HEK293T (cell line): ENCODE results near the gene IP6K3.

Experiments
- CTCF ChIA-PET: fragments of 350-600 bp; formaldehyde crosslinking; extraction: SDS; loops from one replicate; lab custom pipeline; 2021; ENCODE audit warnings: antibody characterized with exemption, inconsistent platforms; lab: Yijun Ruan, JAX
- POLR2A ChIA-PET: fragments of 350-600 bp; formaldehyde crosslinking; extraction: SDS; loops from one replicate; lab custom pipeline; 2020; ENCODE audit warnings: antibody characterized with exemption, inconsistent platforms; lab: Yijun Ruan, JAX
- DNase-seq: peaks from one replicate; pipeline ENCODE4 v3.0.0; 2012; ENCODE audit warnings: mixed read lengths; ENCODE audit errors: extremely low spot score
- ARNT ChIP-seq: fragments of 450-650 bp; IDR thresholded peaks from 2 replicates; pipeline ENCODE4 v1.6.1; 2017; ENCODE audit warnings: mild to moderate bottlenecking
- BHLHE40 ChIP-seq: fragments of 450-650 bp; IDR thresholded peaks from 2 replicates; pipeline ENCODE4 v1.6.1; 2016; ENCODE audit warnings: mild to moderate bottlenecking, moderate library complexity, borderline replicate concordance
- CTBP1 ChIP-seq: fragments of 450-650 bp; IDR thresholded peaks from 2 replicates; pipeline ENCODE4 v1.6.1; 2016; ENCODE audit warnings: borderline replicate concordance
- ELF4 ChIP-seq: fragments of 450-650 bp; IDR thresholded peaks from 2 replicates; pipeline ENCODE4 v1.6.1; 2017; ENCODE audit warnings: antibody characterized with exemption
- FOXA1 ChIP-seq: fragments of 450-650 bp; IDR thresholded peaks from 2 replicates; pipeline ENCODE4 v1.6.1; 2016; ENCODE audit warnings: mild to moderate bottlenecking
- FOXK2 ChIP-seq: fragments of 450-650 bp; IDR thresholded peaks from 2 replicates; pipeline ENCODE4 v1.6.1; 2016; ENCODE audit warnings: mild to moderate bottlenecking
- FOXM1 ChIP-seq: fragments of 450-650 bp; IDR thresholded peaks from 2 replicates; pipeline ENCODE4 v1.6.1; 2017; ENCODE audit warnings: mild to moderate bottlenecking, borderline replicate concordance
- HDGF ChIP-seq: fragments of 450-650 bp; IDR thresholded peaks from 2 replicates; pipeline ENCODE4 v1.6.1; 2017; ENCODE audit warnings: antibody characterized with exemption, borderline replicate concordance
- L3MBTL2 ChIP-seq: fragments of 450-650 bp; conservative IDR thresholded peaks from 2 replicates; pipeline ENCODE4 v1.6.1; 2016; ENCODE audit warnings: mild to moderate bottlenecking
- LEF1 ChIP-seq: fragments of 450-650 bp; IDR thresholded peaks from 2 replicates; pipeline ENCODE4 v1.6.1; 2017; ENCODE audit warnings: mild to moderate bottlenecking, borderline replicate concordance
- NFRKB ChIP-seq: fragments of 450-650 bp; IDR thresholded peaks from 2 replicates; pipeline ENCODE4 v1.6.1; 2016; ENCODE audit warnings: mild to moderate bottlenecking, moderate library complexity
- SP1 ChIP-seq: fragments of 450-650 bp; IDR thresholded peaks from 2 replicates; pipeline ENCODE4 v1.6.1; 2017
- SUZ12 ChIP-seq: fragments of 450-650 bp; IDR thresholded peaks from 2 replicates; pipeline ENCODE4 v1.6.1; 2016; ENCODE audit warnings: mild to moderate bottlenecking
- TARDBP ChIP-seq: fragments of 450-650 bp; IDR thresholded peaks from 2 replicates; pipeline ENCODE4 v1.6.1; 2016
- ZNF384 ChIP-seq: fragments of 450-650 bp; IDR thresholded peaks from 2 replicates; pipeline ENCODE4 v1.6.1; 2016
- TF ChIP-seq, protein P1 (sequence below): fragments of 450-650 bp; IDR thresholded peaks from 2 replicates; pipeline ENCODE4 v1.6.1; 2016

Gene IP6K3

DNA sequence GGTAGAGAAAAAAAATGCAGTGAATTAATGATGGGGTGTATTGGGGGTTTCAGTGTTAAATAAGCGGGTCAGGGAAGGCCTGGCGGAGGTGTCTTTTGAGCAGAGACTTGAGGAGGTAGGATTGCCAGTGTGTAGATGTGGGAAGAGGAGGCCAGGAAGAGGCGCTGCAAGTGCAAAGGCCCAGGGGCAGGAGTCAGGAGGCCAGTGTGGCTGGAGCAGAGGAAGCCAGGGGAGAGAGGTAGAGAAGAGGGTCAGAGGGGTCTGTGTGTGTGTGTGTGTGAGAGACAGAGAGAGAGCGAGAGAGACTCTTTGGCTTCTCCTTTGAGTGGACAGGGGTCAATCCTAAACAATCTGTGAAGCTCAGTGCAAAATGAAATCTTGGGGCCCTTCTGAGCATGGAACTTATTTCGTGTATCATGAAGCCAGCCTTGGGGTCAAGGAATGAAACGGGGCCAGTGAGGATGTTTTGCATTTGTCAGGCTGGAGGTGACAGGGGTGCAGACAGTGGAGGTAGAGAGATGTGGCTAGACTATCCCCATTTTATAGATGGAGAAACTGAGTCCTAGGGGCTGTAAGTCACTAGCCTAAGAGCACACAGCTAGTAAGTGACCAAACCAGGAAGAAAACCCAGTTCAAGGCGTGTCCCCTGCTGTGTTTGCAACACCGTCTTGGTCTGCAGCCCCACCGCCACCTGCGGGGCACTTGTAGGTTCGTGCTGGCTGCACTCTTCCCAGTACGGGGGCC is 9.7 kb upstream of the IP6K3 start:
- ChIA-PET CTCF (no interaction called here), POLR2A (interaction anchor here (1.7 kb wide), 1 partner anchor 45 kb away, joined by 6 read pairs; the partner anchor contains the start of gene UQCC2)
- TF ChIP-seq, protein P1, sequence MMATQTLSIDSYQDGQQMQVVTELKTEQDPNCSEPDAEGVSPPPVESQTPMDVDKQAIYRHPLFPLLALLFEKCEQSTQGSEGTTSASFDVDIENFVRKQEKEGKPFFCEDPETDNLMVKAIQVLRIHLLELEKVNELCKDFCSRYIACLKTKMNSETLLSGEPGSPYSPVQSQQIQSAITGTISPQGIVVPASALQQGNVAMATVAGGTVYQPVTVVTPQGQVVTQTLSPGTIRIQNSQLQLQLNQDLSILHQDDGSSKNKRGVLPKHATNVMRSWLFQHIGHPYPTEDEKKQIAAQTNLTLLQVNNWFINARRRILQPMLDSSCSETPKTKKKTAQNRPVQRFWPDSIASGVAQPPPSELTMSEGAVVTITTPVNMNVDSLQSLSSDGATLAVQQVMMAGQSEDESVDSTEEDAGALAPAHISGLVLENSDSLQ: no peak
- TF ChIP-seq FOXM1 (no peak), BHLHE40 (no peak), LEF1 (no peak)
- DNase-seq: no peak

DNA sequence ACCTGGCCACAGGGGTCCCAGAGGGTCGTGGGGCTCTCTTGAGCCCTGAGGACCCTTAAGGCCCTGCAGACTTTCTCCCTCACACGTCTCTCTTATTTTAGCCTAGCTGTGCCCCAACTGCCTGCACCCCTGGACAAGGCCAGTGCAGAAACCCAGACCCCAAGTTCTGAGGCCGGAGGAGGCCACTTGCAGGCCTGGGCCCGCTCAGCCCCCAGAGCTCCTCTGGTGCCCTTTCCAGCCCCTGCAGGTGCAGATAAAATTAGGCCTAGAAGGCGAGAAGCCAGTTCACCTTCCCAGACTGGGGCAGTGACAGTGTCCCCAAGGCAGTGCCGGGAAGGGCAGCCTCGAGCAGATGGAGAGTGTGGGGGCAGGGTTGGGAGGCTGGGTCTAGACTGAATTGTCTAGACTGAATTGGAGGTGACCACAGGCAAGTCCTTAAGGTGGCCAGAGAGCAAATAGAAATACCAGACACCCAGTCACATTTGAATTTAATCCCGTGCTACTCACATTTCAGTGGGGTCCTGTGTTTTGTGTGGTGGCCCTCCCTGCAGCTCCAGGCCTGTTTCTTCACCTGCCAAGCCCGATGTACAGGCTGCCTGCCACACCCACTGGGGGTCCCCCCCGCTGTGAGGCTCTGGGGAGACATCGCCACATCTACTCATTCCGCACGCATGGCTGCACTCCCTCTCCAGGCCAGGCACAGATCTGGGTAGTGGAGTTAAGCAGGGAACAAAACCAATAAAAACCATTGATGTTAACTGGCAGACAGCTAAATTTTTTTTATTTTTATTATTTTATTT is 8.6 kb upstream of the IP6K3 start:
- CTCF ChIA-PET: interaction anchor here (0.7 to 1.2 kb wide), 3 partner anchors 11 to 44 kb away, joined by 3 to 4 read pairs (median 3); partner anchors contain the start of gene UQCC2
- POLR2A ChIA-PET: interaction anchor here (1.7 kb wide), 1 partner anchor 44 kb away, joined by 6 read pairs; the partner anchor contains the start of gene UQCC2
- no peak for DNase-seq
- no peak for TF ChIP-seq ARNT
- TF ChIP-seq HDGF: no peak
- no peak for TF ChIP-seq ZNF384
- TF ChIP-seq FOXK2: no peak
- TF ChIP-seq FOXA1: no peak
- no peak for TF ChIP-seq SP1
- no peak for TF ChIP-seq ELF4
- TF ChIP-seq CTBP1: no peak
- TF ChIP-seq FOXM1: no peak
- TF ChIP-seq SUZ12: no peak
- TF ChIP-seq BHLHE40: no peak
- no peak for TF ChIP-seq TARDBP
- no peak for TF ChIP-seq LEF1
- TF ChIP-seq L3MBTL2: no peak

DNA sequence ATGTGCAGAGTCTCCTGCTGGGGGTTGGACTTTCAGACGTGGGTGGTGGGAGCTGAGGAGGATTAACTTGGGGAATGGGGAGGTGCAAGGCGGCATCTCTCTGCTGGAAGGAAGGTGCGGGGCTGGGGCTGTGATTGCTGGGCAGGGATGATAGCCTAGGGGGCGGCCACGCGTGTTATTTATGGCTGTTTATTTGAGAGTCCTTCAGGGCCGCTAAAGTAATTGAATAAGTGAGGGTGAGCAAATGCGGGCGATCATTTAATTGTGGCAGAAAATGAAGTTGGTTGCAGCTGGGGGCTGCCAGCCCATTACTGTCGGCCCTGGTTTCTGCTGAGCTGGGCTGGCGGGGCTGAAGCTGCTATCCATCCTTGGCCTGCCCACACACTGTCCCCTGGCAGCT is 7.5 kb upstream of the IP6K3 start:
- DNase-seq: no peak
- ChIA-PET POLR2A (no interaction called here), CTCF (interaction anchor here (1.2 kb wide), 1 partner anchor 16 kb away, joined by 4 read pairs; no protein-coding TSS in a partner anchor)
- TF ChIP-seq HDGF (no peak), CTBP1 (no peak), ZNF384 (no peak), SUZ12 (no peak), ARNT (no peak), NFRKB (no peak), BHLHE40 (no peak), ELF4 (no peak), TARDBP (no peak), FOXM1 (no peak), SP1 (no peak), FOXK2 (no peak), LEF1 (no peak), FOXA1 (no peak), L3MBTL2 (no peak)
- TF ChIP-seq, protein P1: no peak

DNA sequence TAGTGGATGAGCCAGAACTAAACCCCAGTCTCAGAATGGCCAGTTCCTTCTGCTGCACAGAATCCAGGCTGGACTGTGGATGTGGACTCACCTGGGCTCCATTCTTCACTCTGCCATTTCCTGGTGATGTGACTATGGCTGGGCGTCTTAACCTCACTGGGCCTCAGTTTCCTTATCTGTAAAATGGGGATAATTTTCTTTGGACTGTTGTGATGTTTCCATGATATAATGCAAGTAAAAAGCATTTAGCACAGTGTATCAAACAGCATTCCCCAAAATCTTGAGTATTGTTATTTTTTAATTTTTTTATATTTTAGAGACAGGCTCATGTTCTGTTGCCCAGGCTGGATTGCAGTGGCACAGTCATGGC is 5.9 kb upstream of the IP6K3 start:
- TF ChIP-seq, protein P1: no peak
- no peak for TF ChIP-seq FOXK2
- TF ChIP-seq ZNF384: no peak
- TF ChIP-seq TARDBP: no peak
- TF ChIP-seq BHLHE40: no peak
- TF ChIP-seq ELF4: no peak
- TF ChIP-seq LEF1: no peak
- no peak for TF ChIP-seq FOXA1
- no peak for TF ChIP-seq SUZ12
- TF ChIP-seq CTBP1: no peak
- no peak for TF ChIP-seq ARNT
- TF ChIP-seq SP1: no peak
- TF ChIP-seq L3MBTL2: no peak
- POLR2A ChIA-PET: no interaction called here
- CTCF ChIA-PET: no interaction called here
- no peak for DNase-seq

DNA sequence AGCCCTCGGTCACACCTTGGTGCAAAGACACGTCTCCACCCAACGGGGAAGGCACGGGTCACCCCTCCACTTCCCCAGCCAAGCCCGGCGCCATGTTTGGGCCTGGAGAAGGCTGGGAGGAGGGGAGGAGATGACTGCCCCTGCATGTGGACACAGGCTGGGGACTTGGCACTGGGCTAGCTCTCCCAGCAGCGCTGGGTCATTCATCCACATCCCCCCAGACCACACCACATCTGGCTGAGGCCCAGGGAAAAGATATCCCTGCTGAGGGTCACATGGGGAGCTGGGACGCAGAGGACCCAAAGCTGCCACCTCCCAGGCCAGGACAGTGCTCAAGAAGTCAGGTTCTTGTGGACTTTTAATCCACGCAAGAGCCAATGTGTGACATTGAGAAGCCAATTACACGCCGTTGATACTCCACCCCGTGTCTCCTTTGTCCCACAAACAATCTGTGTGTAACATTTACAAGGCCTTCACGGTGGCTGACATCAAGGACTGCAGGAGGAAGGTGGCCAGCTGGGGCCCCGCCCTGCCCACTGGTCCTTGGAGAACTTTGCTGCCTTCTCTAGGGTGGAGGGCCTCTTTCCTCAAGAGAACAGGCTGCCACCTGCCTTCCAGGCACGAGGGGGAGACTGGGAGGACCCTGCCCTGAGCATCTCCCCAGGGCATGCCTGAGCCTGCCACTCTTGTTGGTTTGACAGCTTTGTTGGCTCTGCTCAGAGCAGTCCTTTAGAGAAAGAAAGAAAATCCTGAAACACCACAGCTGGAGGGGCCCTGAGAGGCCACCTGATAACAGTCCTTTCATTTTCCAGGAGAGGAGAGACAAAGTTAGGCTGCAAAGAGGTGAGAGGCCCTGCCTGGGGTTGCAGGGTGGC is 5.3 kb upstream of the IP6K3 start:
- CTCF ChIA-PET: no interaction called here
- POLR2A ChIA-PET: interaction anchor here (1.0 kb wide), 1 partner anchor 40 kb away, joined by 3 read pairs; the partner anchor contains the start of gene UQCC2
- no peak for TF ChIP-seq SUZ12
- no peak for TF ChIP-seq SP1
- no peak for TF ChIP-seq ZNF384
- TF ChIP-seq FOXK2: no peak
- TF ChIP-seq, protein P1: peak; percentile 56; the same call in 1 of the 2 replicates
- no peak for TF ChIP-seq FOXM1
- DNase-seq: no peak
